ENCODE results near the gene SLC9A8. TPM values are rescaled to one million over a fixed set of nuclear protein-coding genes. Genes with fewer than 3 reads are reported as not detected.

Gene SLC9A8
- total and polyA plus RNA-seq, 2 of the 8 experiments (the other 6 are each of a cell fraction or from before 2014, with no cell fraction given), result 3.2 to 6.2 TPM

DNA sequence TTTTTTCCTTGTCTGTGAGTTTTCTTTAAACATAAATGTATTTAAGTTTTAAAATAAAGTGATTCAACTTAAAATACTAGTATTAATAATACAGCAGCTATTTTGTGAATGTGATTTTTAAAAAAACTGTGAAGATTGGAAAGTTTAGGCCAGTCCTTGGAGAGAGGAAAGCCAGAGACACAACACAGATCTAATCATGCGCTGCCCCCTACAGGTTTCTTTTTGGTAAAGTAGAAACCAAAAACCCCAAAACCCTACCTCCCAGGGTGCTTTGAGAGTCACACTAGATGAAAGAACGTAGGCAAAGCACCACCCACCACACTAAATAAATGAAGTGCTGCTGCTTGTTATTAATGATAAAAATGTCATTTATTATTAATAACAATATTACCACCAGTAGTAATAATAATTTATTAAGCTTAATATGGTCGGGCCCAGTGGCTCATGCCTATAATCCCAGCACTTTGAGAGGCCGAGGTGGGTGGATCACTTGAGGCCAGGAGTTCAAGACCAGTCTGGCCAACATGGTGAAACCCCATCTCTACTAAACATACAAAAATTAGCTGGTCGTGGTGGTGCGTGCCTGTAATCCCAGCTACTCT is 33.7 kb downstream of the SLC9A8 start:
- H3K56ac ChIP-seq (replicated peaks; ENCODE audit: insufficient read length, low read depth, low read length), result no peak overlapping the region
- DNase-seq (ENCODE audit: low read depth in 1 of 2, low spot score in 2 of 2) (no peak), FAIRE-seq (no peak)
- H3K9me3 ChIP-seq (ENCODE audit: insufficient read depth in 2 of 2, low read depth in 1 of 2, low read length in 1 of 2), result peaks cover 0 to 7% of the 10 kb centered on the region in 2 experiments; a peak in 1 of 4 replicates
- no peak overlapping the region for H3K18ac ChIP-seq (ENCODE audit: extremely low read depth, low read length)
- no peak overlapping the region for H2BK15ac ChIP-seq (ENCODE audit: low read length)
- H3K36me3 ChIP-seq (ENCODE audit: control insufficient read depth in 2 of 4, insufficient read depth in 4 of 4, low read length in 3 of 4), result no peaks in the 10 kb centered on the region
- 71% methylated on average over 6 of the region's 6 CpGs; no CpG with 5 or more reads in 1 of the 2 experiments for WGBS, 2 experiments (ENCODE audit: extremely low coverage in 1 of 2, insufficient coverage in 1 of 2, insufficient read length in 1 of 2, insufficient replicate concordance in 2 of 2, low coverage in 1 of 2, low lambda C conversion rate in 2 of 2, missing lambda C conversion rate in 1 of 2)
- H3K4me2 ChIP-seq (ENCODE audit: insufficient read depth in 1 of 2, low read depth in 2 of 2, low read length in 2 of 2), result no peak overlapping the region
- H4K8ac ChIP-seq (ENCODE audit: extremely low read depth, insufficient read depth, low read length), result no peak overlapping the region
- H3K27ac ChIP-seq (ENCODE audit: low read depth, low read length), result no peak overlapping the region
- ChIA-PET POLR2A (ENCODE audit: partially characterized antibody) (no interaction called here), CTCF (ENCODE audit: partially characterized antibody) (interaction anchor here (0.6 to 7.8 kb wide), 56 partner anchors 10 to 516 kb away, joined by 3 to 72 read pairs (median 4); partner anchors contain the start of gene SLC9A8)
- TF ChIP-seq ASH2L (IDR thresholded peaks at IDR 0.05; ENCODE audit: low read length), result no peak
- TF ChIP-seq, protein P1, sequence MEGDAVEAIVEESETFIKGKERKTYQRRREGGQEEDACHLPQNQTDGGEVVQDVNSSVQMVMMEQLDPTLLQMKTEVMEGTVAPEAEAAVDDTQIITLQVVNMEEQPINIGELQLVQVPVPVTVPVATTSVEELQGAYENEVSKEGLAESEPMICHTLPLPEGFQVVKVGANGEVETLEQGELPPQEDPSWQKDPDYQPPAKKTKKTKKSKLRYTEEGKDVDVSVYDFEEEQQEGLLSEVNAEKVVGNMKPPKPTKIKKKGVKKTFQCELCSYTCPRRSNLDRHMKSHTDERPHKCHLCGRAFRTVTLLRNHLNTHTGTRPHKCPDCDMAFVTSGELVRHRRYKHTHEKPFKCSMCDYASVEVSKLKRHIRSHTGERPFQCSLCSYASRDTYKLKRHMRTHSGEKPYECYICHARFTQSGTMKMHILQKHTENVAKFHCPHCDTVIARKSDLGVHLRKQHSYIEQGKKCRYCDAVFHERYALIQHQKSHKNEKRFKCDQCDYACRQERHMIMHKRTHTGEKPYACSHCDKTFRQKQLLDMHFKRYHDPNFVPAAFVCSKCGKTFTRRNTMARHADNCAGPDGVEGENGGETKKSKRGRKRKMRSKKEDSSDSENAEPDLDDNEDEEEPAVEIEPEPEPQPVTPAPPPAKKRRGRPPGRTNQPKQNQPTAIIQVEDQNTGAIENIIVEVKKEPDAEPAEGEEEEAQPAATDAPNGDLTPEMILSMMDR (IDR thresholded peaks at IDR 0.05; ENCODE audit: control extremely low read depth in 1 of 3, insufficient read depth in 1 of 3, low read depth in 1 of 3, low read length in 3 of 3), result peak in 2 of 3 experiments; percentile 60 to 64; a peak in 3 of 4 replicates
- TF ChIP-seq RAD21 (IDR thresholded peaks at IDR 0.05 in 1 of 2, conservative IDR thresholded peaks at IDR 0.05 in 1 of 2; ENCODE audit: low read depth in 2 of 2, low read length in 2 of 2), result peak; percentile 77 to 79
- no peak overlapping the region for H3K23ac ChIP-seq (ENCODE audit: insufficient read length)
- no peak overlapping the region for H3K4me3 ChIP-seq (ENCODE audit: extremely low read depth in 1 of 4, insufficient read depth in 2 of 4, low read depth in 3 of 4, low read length in 4 of 4)
- no peak overlapping the region for H2BK12ac ChIP-seq (ENCODE audit: low read depth, low read length)
- no peak overlapping the region for H2BK20ac ChIP-seq (ENCODE audit: low read length)
- no peak overlapping the region for H4K91ac ChIP-seq (replicated peaks; ENCODE audit: insufficient read length, low read length)
- H3K79me1 ChIP-seq (ENCODE audit: low read depth, low read length), result no peaks in the 10 kb centered on the region
- no peak overlapping the region for H2BK5ac ChIP-seq (ENCODE audit: low read depth, low read length)
- no peak overlapping the region for H3K4ac ChIP-seq (replicated peaks; ENCODE audit: insufficient read length, low read depth, low read length)
- no peak overlapping the region for H4K5ac ChIP-seq (ENCODE audit: insufficient read length, low read depth, low read length)
- no peaks in the 10 kb centered on the region for H3K27me3 ChIP-seq (replicated peaks in 1 of 4; ENCODE audit: control insufficient read depth in 3 of 4, extremely low read depth in 1 of 4, insufficient read depth in 3 of 4, low read length in 3 of 4)
- H2AFZ ChIP-seq (ENCODE audit: low read length), result no peak overlapping the region
- no peak overlapping the region for H3K9ac ChIP-seq (replicated peaks in 1 of 4; ENCODE audit: extremely low read depth in 1 of 4, low read depth in 3 of 4, low read length in 3 of 4)
- H3K14ac ChIP-seq (ENCODE audit: insufficient read length), result no peak overlapping the region
- no peaks in the 10 kb centered on the region for H3K23me2 ChIP-seq (ENCODE audit: low read depth, low read length)
- no peak overlapping the region for H2AK5ac ChIP-seq (ENCODE audit: low read depth, low read length)
- H3K4me1 ChIP-seq (replicated peaks in 1 of 4; ENCODE audit: control insufficient read depth in 3 of 4, insufficient read depth in 4 of 4, low read length in 3 of 4), result peaks cover 0 to 5% (median 4%) of the 10 kb centered on the region in 4 experiments; a peak in 4 of 7 replicates
- H2BK120ac ChIP-seq (replicated peaks; ENCODE audit: low read depth, low read length), result no peak overlapping the region
- H3K79me2 ChIP-seq (ENCODE audit: control insufficient read depth in 1 of 2, insufficient read depth in 2 of 2, low read length in 2 of 2), result no peaks in the 10 kb centered on the region
- H4K20me1 ChIP-seq (replicated peaks in 1 of 2; ENCODE audit: control insufficient read depth in 1 of 2, insufficient read depth in 2 of 2, low read length in 2 of 2), result no peaks in the 10 kb centered on the region

Measured in H1 (cell line).